Measurements from ENCODE around the gene PSENEN. TPM values are rescaled to one million over a fixed set of nuclear protein-coding genes. Genes with fewer than 3 reads are reported as not detected.
"Not testable (repeated sequence)": the region's sequence is repeated elsewhere in the genome, so short reads cannot be mapped to it uniquely, and the experiment has no call there.

PSENEN gene
- total RNA-seq, 1 donor from 2014 or later, result 44.7 TPM

GRCh38 chr19:35716801-35717664, 28.4 kb upstream of the PSENEN start:
- intact Hi-C loops (cut with DNase I), result loop anchor here (1.0 kb wide), 6 partner anchors 15 to 214 kb away; partner anchors contain the start of genes HSPB6, PSENEN and U2AF1L4
- peak; percentile 96 for ATAC-seq
- DNase-seq (ENCODE audit: missing footprints), result peak; percentile 99

GRCh38 chr19:35717665-35718344, 27.6 kb upstream of the PSENEN start, which contains the start of gene KMT2B:
Gene KMT2B (plus strand): TSS chr19:35718003. CDS start chr19:35718019, 16 bp downstream.
- intact Hi-C loops (cut with DNase I), result loop anchor here (1.0 kb wide), 4 partner anchors 25 to 213 kb away; partner anchors contain the start of genes PSENEN and U2AF1L4
- DNase-seq (ENCODE audit: missing footprints) (no peak), ATAC-seq (peak; percentile 82)

- ATAC-seq (no peak), DNase-seq (ENCODE audit: missing footprints) (peak; percentile 70)
- intact Hi-C loops (cut with DNase I), result no loop called here
These were observed 27.0 kb upstream of the PSENEN start for GRCh38 chr19:35718345-35719041.

- DNase-seq (ENCODE audit: missing footprints) (peak; percentile 45), ATAC-seq (no peak)
- intact Hi-C loops (cut with DNase I), result no loop called here
These were observed 25.9 kb upstream of the PSENEN start for GRCh38 chr19:35719402-35720162.

- DNase-seq (ENCODE audit: missing footprints) (no peak), ATAC-seq (no peak)
- intact Hi-C loops (cut with DNase I), result no loop called here
These were observed 25.3 kb upstream of the PSENEN start for GRCh38 chr19:35720163-35720524.

GRCh38 chr19:35720648-35721047, 24.8 kb upstream of the PSENEN start:
- DNase-seq (ENCODE audit: missing footprints) (peak; percentile 14), ATAC-seq (no peak)
- intact Hi-C loops (cut with DNase I), result no loop called here

GRCh38 chr19:35721374-35721773, 24.1 kb upstream of the PSENEN start:
- peak; percentile 66 for DNase-seq (ENCODE audit: missing footprints)
- intact Hi-C loops (cut with DNase I), result no loop called here
- no peak for ATAC-seq

- DNase-seq (ENCODE audit: missing footprints) (peak; percentile 37), ATAC-seq (no peak)
- intact Hi-C loops (cut with DNase I), result no loop called here
These were observed 23.0 kb upstream of the PSENEN start for GRCh38 chr19:35722461-35722860.

GRCh38 chr19:35722897-35723296, 22.6 kb upstream of the PSENEN start:
- intact Hi-C loops (cut with DNase I), result no loop called here
- DNase-seq (ENCODE audit: missing footprints) (peak; percentile 17), ATAC-seq (no peak)

- intact Hi-C loops (cut with DNase I), result no loop called here
- DNase-seq (ENCODE audit: missing footprints), result no peak
- no peak for ATAC-seq
These were observed 21.8 kb upstream of the PSENEN start for GRCh38 chr19:35723671-35724070.

GRCh38 chr19:35724132-35724531, 21.3 kb upstream of the PSENEN start:
- intact Hi-C loops (cut with DNase I); DNase-seq (ENCODE audit: missing footprints); ATAC-seq: not testable (repeated sequence)

GRCh38 chr19:35724560-35724959, 20.9 kb upstream of the PSENEN start:
- DNase-seq (ENCODE audit: missing footprints) (peak; percentile 25), ATAC-seq (no peak)
- intact Hi-C loops (cut with DNase I), result no loop called here

- ATAC-seq (no peak), DNase-seq (ENCODE audit: missing footprints) (peak; percentile 59)
- intact Hi-C loops (cut with DNase I), result no loop called here
These were observed 20.1 kb upstream of the PSENEN start for GRCh38 chr19:35725216-35725861.

- DNase-seq (ENCODE audit: missing footprints), result peak; percentile 32
- intact Hi-C loops (cut with DNase I), result no loop called here
- ATAC-seq, result no peak
These were observed 18.1 kb upstream of the PSENEN start for GRCh38 chr19:35727053-35727955.

GRCh38 chr19:35727956-35728706, 17.3 kb upstream of the PSENEN start:
- ATAC-seq, result no peak
- intact Hi-C loops (cut with DNase I), result no loop called here
- DNase-seq (ENCODE audit: missing footprints), result peak; percentile 18

GRCh38 chr19:35729021-35729420, 16.4 kb upstream of the PSENEN start:
- DNase-seq (ENCODE audit: missing footprints) (peak; percentile 50), ATAC-seq (no peak)
- intact Hi-C loops (cut with DNase I), result no loop called here
